ENCODE measurements around the gene WDFY2.
A peak's percentile ranks its signal among the peaks of the same experiment; 100 is the strongest.

Gene WDFY2

DNA sequence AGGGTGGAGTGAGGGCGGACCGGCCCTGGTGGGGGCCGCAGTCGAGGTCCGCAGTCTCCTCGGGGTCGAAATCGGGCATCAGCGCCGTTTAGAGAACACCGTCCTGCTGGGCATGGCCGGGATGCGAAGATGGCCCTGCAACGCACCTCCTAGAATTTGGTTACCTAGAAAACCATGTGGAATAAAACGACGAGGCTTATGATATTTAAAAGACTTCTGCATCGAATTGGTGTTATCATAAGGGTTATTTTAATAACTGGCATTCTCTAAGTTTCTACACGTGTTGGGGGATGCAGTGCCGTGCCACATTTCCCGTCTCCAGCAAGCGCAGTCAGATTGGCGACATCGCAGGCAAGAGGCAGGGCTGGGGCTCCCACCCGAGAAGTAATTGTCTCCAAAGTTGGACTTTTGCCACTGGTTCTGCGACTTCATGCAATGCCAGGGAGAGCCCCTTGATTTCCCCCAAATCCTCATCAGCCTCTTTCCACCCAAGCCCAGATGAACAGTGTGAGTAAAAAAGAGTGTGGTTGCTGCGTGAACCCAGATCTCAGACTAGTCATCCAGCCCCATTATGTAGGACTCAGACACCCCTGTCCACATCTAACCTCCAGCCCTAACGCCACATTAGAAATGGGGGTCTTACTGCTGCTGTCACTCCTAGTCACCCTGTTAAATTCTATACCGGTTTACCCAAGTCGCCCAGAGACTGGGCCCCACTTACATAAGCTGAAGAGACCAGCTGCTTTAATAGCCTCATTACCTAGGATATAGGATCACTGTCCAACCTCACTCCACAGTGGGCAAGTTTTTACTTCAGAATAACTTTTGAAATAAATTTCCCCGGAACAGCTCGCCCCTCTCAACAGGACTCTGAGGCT lies 220.3 kb downstream of the WDFY2 start:
- peak; percentile 73 for DNase-seq

DNA sequence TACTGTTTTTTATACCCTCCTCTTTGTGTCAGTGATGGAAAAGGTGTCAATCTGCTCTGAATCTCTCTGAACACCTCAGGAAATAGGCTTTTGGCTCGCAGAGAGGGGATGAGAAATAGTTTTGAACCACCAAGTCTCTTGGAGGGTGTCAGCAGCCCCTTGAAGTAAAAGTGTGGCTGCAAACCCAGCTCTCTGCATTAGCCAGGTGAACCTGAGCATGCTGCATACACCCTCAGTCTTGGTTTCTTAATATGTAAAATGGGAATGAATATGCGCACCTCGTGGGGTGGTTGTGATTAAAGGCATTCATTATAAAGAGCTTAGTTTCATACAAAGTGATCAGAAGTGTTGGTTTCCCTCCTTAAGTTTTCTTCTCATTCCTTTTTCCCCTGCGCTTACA lies 221.1 kb downstream of the WDFY2 start:
- DNase-seq: no peak

DNA sequence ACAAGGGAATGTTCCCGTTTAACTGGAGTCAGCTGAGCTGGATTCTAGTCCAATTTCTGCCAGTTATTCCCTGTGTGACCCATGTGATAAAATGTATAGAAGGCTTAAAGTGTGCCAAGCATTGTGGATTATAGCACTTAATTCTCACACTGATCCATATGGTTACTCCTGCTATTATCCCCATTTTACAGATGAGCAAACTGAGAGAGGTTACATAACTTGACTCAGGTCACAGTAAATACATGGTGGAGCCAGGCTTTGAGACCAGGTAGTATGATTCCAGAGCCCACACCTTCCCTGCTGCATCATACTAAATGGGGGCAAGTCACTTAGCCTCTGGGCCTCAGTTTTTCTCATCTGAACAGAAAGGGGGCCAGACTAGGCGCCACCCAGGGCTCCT lies 221.7 kb downstream of the WDFY2 start:
- no peak for DNase-seq

DNA sequence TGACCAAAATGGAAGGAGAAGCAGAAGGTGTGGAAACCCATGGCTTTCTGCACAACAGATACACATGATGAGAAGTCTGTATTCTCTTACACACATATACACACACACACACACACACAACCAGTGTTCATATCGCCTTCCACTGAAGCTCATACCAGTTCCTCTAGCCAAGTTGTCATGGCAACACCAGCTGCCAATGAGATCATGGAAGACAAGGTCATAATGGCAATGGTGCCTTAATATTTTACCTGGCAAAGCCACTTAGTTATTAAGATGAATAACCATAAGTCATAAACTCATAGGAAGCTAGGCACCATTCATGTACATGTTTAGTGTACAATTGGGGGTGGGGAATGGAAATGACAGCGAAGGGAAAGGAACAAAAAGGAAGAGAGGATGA lies 222.3 kb downstream of the WDFY2 start:
- no peak for DNase-seq

DNA sequence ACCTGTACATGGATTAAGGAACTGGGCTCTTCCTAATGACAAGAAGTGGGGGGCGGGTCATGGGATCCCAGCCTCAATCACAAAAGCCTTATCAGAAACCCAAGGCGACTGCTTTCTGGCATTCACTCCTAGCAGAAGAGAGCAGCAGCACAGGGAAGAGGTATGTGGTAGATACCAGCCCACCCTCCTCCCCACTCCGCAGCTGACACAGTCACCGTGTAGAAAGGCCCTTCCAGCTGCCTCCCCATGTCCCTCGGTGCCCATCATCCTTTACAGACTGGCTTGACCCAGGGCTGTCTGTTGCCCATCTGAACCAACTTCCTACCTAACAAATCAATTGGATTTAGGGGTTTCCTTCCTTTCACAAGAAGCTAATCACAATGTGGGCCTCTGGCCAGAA lies 222.8 kb downstream of the WDFY2 start:
- DNase-seq: no peak

DNA sequence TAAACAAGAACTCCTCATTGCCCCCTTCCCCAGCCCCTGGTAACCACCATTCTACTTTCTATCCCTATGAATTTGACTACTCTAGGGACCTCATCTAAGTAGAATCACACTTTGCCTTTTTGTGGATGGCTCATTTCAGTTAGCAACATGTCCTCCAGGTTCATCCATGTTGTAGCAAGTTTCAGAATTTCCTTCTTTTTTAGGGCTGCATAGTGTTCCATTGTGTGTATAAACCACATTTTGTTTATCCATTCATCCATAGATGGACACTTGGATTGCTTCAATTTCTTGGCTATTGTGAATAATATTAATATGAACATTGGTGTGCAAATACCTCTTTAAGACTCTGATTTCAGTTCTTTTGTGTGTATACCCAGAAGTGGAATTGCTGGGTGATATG lies 224.5 kb downstream of the WDFY2 start:
- DNase-seq: no peak

DNA sequence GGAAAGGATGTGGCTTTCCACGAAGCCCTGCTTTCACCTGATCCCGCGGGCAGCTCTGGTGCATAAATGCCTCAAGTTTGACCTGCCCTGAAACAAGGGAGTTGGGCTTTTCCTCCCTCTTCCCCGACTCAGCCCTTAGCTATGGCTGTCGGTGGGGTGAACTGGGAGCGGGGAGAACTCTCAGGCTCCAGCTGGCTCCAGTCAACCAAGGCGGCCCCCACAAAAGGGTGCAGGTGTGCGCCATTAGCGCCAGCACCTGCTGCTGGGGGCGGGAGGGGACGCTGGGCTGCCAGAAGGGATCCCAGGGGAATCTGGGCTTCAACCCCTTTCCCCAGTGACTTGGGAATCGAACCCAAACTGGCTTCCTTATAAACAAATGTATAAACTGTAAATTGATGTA lies 226.8 kb downstream of the WDFY2 start:
- no peak for DNase-seq

DNA sequence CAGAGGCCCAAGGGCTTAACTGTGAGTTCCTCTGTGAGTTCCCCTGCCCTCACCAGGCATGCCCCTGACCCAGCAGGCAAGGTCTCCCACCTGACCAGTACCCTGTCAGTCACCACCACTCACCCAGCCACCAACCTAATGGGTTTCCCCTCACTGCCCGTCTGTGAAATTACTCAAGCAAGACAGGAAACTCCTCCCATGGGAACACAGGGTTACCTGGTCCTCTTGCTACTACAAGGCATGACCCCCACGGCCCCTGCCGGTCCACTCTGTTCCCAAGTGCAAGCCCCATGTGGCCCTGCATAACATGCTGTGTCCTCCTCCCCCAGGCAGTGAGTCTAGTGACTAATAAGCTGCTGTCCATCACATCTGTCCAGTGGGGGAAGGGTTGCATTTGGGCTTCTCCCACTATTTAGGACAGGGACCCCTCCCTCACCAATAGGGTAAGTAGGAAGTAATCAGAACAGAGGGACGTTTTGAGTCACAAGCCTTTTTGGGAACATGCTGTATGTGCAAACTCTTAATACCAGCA lies 227.7 kb downstream of the WDFY2 start:
- no peak for DNase-seq

DNA sequence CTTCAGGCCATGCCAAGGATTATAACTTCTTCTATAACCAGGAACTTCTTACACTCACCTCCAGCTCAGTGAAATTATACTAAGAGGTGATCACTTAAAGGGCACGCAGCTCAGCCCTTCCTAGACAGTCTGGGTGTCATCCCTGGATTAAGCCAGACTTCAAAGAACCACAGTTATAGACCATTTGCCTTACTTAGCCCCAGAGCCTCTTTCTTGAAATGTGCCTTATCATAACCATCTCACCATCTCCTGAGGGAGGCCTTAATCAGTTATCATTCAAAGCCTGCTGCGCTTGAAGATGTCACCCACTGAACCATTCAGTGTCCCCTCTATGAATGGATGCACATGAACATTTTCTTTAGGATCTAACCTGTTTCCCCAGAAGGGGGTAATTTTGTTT lies 229.8 kb downstream of the WDFY2 start:
- no peak for DNase-seq

DNA sequence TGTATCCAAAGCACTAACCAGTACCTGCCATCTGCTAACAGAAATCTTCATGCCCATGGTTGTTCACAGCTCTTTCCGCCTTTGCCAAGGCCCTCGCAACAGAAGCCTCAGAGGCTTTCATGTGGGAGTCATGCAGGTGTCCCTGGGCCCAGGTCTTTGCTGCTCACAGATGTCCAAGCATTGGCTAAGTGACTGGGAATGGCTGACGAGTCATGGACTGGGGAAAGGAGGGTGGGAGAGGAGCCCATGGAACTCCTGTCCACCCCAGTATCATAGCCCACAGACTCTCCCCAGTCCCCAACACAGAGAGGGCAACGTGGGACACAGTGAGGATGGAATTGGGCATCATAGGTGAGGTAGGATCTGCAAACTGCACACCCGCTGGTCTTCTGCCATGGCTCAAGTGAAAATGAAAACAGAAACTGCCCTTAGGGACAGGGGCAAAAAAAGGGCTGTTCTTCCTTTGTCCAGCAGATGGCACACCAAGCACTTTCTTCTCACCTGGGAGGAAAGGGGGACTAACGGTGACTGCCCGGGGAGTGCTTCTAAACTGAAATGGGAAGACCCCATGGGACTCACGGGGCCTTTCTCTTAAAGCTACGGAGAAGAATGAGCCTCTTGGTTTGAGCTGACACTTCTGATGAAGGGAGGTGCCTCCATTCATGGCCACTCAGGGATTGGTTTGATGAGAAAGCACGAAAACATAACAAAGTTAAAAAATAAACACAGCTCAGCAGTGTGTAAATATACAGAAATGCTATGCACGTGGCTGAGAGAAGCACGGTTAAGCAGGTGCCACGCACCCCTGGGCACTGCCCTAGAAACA lies 230.8 kb downstream of the WDFY2 start:
- peak; percentile 82 for DNase-seq

DNA sequence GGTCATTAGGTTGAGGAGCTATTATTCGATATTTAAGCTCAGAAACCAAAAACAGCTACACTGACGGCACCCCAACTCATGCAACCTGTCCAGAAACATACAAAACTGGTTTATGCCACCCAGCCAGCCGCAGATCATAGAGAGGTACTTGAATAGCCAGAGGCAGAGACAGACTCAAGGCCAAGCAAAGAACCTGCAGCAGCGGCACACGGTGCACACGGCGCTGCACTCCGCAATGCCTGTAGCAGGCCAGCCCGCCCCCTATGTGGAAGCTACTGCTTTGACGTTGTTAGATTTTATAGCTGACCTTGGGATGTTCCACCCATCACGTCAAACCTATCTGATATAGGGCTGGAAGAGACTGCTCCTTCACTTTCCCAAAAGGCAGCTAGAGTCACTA lies 231.6 kb downstream of the WDFY2 start:
- DNase-seq: no peak

DNA sequence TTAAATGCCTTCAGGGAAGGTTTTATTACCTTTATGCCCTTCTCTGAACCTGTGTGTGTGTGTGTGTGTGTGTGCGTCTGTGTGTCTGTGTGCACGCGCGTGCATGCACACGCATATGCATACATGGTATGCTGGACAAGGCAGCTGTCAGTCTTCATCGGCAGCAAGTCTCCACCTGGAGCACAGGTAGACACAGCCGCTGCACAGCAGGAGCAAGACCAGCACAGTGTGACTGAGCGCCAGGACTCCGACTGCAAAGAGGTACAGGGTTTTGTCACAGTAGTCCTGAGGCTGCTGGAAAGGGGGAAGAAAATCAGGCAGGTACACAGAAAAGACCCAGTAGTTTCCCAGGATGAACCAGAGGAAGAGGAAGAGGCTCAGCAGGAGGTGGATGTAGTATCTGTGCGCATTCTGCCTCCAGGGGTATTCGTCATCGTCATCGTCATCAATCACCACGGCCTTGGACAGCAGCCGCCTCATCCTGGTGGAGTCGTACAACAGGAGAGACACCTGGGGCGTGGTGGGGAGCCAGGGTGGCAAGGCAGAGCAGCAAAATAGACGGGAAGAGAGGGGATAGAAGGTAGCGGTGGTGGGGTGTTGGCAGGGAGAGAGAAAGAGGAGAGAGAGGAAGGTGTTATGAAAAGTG lies 232.5 kb downstream of the WDFY2 start:
- no peak for DNase-seq

All from activated CD8-positive, alpha-beta memory T cell treated with anti-CD3 and anti-CD28 coated beads, Interleukin-2, amount 50 U/mL, for 48 hours (primary cell).